Loucy (cell line): ENCODE measurements around the gene MAP3K15.
"Not testable (repeated sequence)": the region's sequence is repeated elsewhere in the genome, so short reads cannot be mapped to it uniquely, and the experiment has no call there.

Experiments used
- H2AFZ ChIP-seq: fragments of 200-600 bp; sonication (generic); 2 replicates; pipeline ENCODE4 v1.6.0; 2016; ENCODE audit warnings: antibody characterized with exemption, mild to moderate bottlenecking, low read length, moderate library complexity
- H3F3A ChIP-seq: fragments of 200-600 bp; 2 replicates; pipeline ENCODE4 v1.6.0; 2016; ENCODE audit warnings: antibody characterized with exemption, low read depth, mild to moderate bottlenecking
- H3K27me3 ChIP-seq: fragments of 200-600 bp; sonication (generic); 2 replicates; pipeline ENCODE4 v1.6.1; 2014; ENCODE audit warnings: low read length, mild to moderate bottlenecking; ENCODE audit not compliant: insufficient read depth, poor library complexity, severe bottlenecking
- H3K36me3 ChIP-seq: fragments of 200-600 bp; sonication (generic); 2 replicates; pipeline ENCODE4 v1.6.1; 2016; ENCODE audit warnings: low read length; ENCODE audit not compliant: insufficient read depth
- H3K4me1 ChIP-seq: fragments of 200-600 bp; sonication (generic); 2 replicates; pipeline ENCODE4 v1.5.1; 2014; ENCODE audit warnings: low read length, mild to moderate bottlenecking; ENCODE audit not compliant: insufficient read depth, poor library complexity, severe bottlenecking
- H3K4me2 ChIP-seq: fragments of 200-600 bp; sonication (generic); 2 replicates; pipeline ENCODE4 v1.6.0; 2014; ENCODE audit warnings: antibody characterized with exemption, low read length, low read depth, mild to moderate bottlenecking; ENCODE audit not compliant: poor library complexity, severe bottlenecking
- H3K4me3 ChIP-seq: fragments of 200-600 bp; sonication (generic); 2 replicates; pipeline ENCODE4 v1.5.1; 2014; ENCODE audit warnings: low read length, mild to moderate bottlenecking, mixed read lengths; ENCODE audit not compliant: poor library complexity, severe bottlenecking
- H3K79me2 ChIP-seq: fragments of 200-600 bp; sonication (generic); 2 replicates; pipeline ENCODE4 v1.6.1; 2014; ENCODE audit warnings: low read length; ENCODE audit not compliant: insufficient read depth
- H3K9ac ChIP-seq: fragments of 200-600 bp; sonication (generic); 2 replicates; pipeline ENCODE4 v1.6.0; 2014; ENCODE audit warnings: mild to moderate bottlenecking, low read depth, low read length, moderate library complexity; ENCODE audit not compliant: poor library complexity, severe bottlenecking
- H3K9me2 ChIP-seq: fragments of 200-600 bp; sonication (generic); replicated peaks from 2 replicates; pipeline ENCODE4 v1.6.1; 2016; ENCODE audit warnings: low read depth, low read length, mixed read lengths
- H3K9me3 ChIP-seq: fragments of 200-600 bp; sonication (generic); 2 replicates; pipeline ENCODE4 v1.6.1; 2014; ENCODE audit warnings: mild to moderate bottlenecking, antibody characterized with exemption, low read length, low read depth; ENCODE audit not compliant: insufficient read depth
- H4K20me1 ChIP-seq: fragments of 200-600 bp; sonication (generic); 2 replicates; pipeline ENCODE4 v1.6.0; 2014; ENCODE audit warnings: antibody characterized with exemption, low read length, mild to moderate bottlenecking; ENCODE audit not compliant: insufficient read depth, poor library complexity, severe bottlenecking
- CTCF ChIP-seq: fragments of 200-600 bp; sonication (generic); conservative IDR thresholded peaks from 2 replicates; pipeline ENCODE4 v1.5.1; 2014; ENCODE audit warnings: mild to moderate bottlenecking, antibody characterized with exemption, low read length
- EZH2phosphoT487 ChIP-seq: fragments of 200-600 bp; IDR thresholded peaks from 2 replicates; pipeline ENCODE4 v1.6.1; 2018; ENCODE audit warnings: antibody characterized with exemption, mild to moderate bottlenecking, moderate library complexity, borderline replicate concordance

MAP3K15 gene

GRCh38 chrX:19448077-19448476, 67.2 kb downstream of the MAP3K15 start:
- Histone ChIP-seq H3K9ac (no peak overlapping the region), H3K4me1 (no peaks in the 10 kb centered on the region), H3K79me2 (no peaks in the 10 kb centered on the region), H3K4me2 (no peak overlapping the region), H2AFZ (no peak overlapping the region), H3K4me3 (no peak overlapping the region), H4K20me1 (no peaks in the 10 kb centered on the region), H3K9me3 (no peaks in the 10 kb centered on the region), H3F3A (no peaks in the 10 kb centered on the region), H3K36me3 (no peaks in the 10 kb centered on the region), H3K27me3 (no peaks in the 10 kb centered on the region), H3K9me2 (no peaks in the 10 kb centered on the region)
- TF ChIP-seq CTCF, result no peak
- TF ChIP-seq EZH2phosphoT487, result no peak

GRCh38 chrX:19446397-19446796, 68.9 kb downstream of the MAP3K15 start:
- Histone ChIP-seq H3K79me2 (no peaks in the 10 kb centered on the region), H3K9ac (no peak overlapping the region), H3F3A (no peaks in the 10 kb centered on the region), H3K4me2 (no peak overlapping the region), H4K20me1 (no peaks in the 10 kb centered on the region), H3K9me2 (no peaks in the 10 kb centered on the region), H3K27me3 (no peaks in the 10 kb centered on the region), H2AFZ (no peak overlapping the region), H3K36me3 (no peaks in the 10 kb centered on the region), H3K9me3 (no peaks in the 10 kb centered on the region), H3K4me1 (no peaks in the 10 kb centered on the region), H3K4me3 (no peak overlapping the region)
- no peak for TF ChIP-seq EZH2phosphoT487
- TF ChIP-seq CTCF, result no peak

- H3K9me2 ChIP-seq, H3K27me3 ChIP-seq, H4K20me1 ChIP-seq, H3K4me1 ChIP-seq, H3K4me2 ChIP-seq, H3K9me3 ChIP-seq, H3K36me3 ChIP-seq, H2AFZ ChIP-seq, H3F3A ChIP-seq, H3K79me2 ChIP-seq, H3K9ac ChIP-seq, H3K4me3 ChIP-seq: not testable (repeated sequence)
Measured at GRCh38 chrX:19445772-19446171, 69.5 kb downstream of the MAP3K15 start.

GRCh38 chrX:19443869-19444526, 71.3 kb downstream of the MAP3K15 start:
- Histone ChIP-seq H3K4me1 (no peaks in the 10 kb centered on the region), H3F3A (no peaks in the 10 kb centered on the region), H3K4me3 (no peak overlapping the region), H3K36me3 (no peaks in the 10 kb centered on the region), H2AFZ (no peak overlapping the region), H3K9ac (no peak overlapping the region), H3K79me2 (no peaks in the 10 kb centered on the region), H3K9me2 (no peaks in the 10 kb centered on the region), H3K27me3 (no peaks in the 10 kb centered on the region), H4K20me1 (no peaks in the 10 kb centered on the region), H3K4me2 (no peak overlapping the region), H3K9me3 (no peaks in the 10 kb centered on the region)
- no peak for TF ChIP-seq CTCF
- TF ChIP-seq EZH2phosphoT487, result no peak
